OCI-LY7 (cell line): ENCODE data around the gene BTG4. TPM values are rescaled to one million over a fixed set of nuclear protein-coding genes. Genes with fewer than 3 reads are reported as not detected.
A peak's percentile ranks its signal among the peaks of the same experiment; 100 is the strongest.

ENCODE experiments used
- BruUV-seq: library from RNA; stranded (reverse); fragments of 400-500 nt; replicated peaks from 2 replicates; lab custom pipeline; 2021; lab: Mats Ljungman, UMichigan
- CTCF ChIA-PET: fragments of 300-600 bp; sonication (Branson Sonifier 250); formaldehyde crosslinking; loops from one replicate; lab custom pipeline; 2022; ENCODE audit warnings: antibody characterized with exemption; ENCODE audit not compliant: unreplicated experiment; lab: Charles Lee
- POLR2A ChIA-PET: fragments of 300-600 bp; sonication (Branson Sonifier 250); formaldehyde crosslinking; loops from one replicate; lab custom pipeline; 2022; ENCODE audit warnings: antibody characterized with exemption; lab: Charles Lee
- DNase-seq: peaks from one replicate; pipeline ENCODE4 v3.0.0-alpha.2; 2015; ENCODE audit warnings: low spot score
- H2AFZ ChIP-seq: fragments of 200-600 bp; sonication (generic), shearing (Covaris generic); 2 replicates; pipeline ENCODE4 v1.6.1; 2014; ENCODE audit warnings: mild to moderate bottlenecking, antibody characterized with exemption, low read length, moderate library complexity
- H3K27ac ChIP-seq: fragments of 200-600 bp; sonication (generic); 2 replicates; pipeline ENCODE4 v1.5.1; 2014; ENCODE audit warnings: mixed run types, low read depth, mild to moderate bottlenecking, moderate library complexity, low read length, inconsistent platforms; ENCODE audit not compliant: poor library complexity, severe bottlenecking
- H3K36me3 ChIP-seq: fragments of 200-600 bp; sonication (generic); 2 replicates; pipeline ENCODE4 v1.6.1; 2014; ENCODE audit warnings: mild to moderate bottlenecking, antibody characterized with exemption, low read length, moderate library complexity, mixed read lengths; ENCODE audit not compliant: insufficient read depth
- H3K4me1 ChIP-seq: fragments of 200-600 bp; sonication (generic); 2 replicates; pipeline ENCODE4 v1.5.1; 2014; ENCODE audit warnings: mild to moderate bottlenecking, low read length; ENCODE audit not compliant: insufficient read depth, poor library complexity, severe bottlenecking
- H3K4me2 ChIP-seq: fragments of 200-600 bp; sonication (generic); 2 replicates; pipeline ENCODE4 v1.6.1; 2014; ENCODE audit warnings: mild to moderate bottlenecking, low read length
- H3K4me3 ChIP-seq: fragments of 200-600 bp; sonication (generic); 2 replicates; pipeline ENCODE4 v1.5.1; 2014; ENCODE audit warnings: mild to moderate bottlenecking, low read depth, low read length; ENCODE audit not compliant: poor library complexity, severe bottlenecking
- H3K79me2 ChIP-seq: fragments of 200-600 bp; sonication (generic); 2 replicates; pipeline ENCODE4 v1.6.1; 2016; ENCODE audit warnings: low read depth, mild to moderate bottlenecking, low read length, moderate library complexity, mixed read lengths; ENCODE audit not compliant: insufficient read depth
- H3K9me2 ChIP-seq: fragments of 200-600 bp; sonication (generic); 2 replicates; pipeline ENCODE4 v1.6.1; 2016; ENCODE audit warnings: mild to moderate bottlenecking, low read length, mixed read lengths; ENCODE audit not compliant: insufficient read depth
- H3K9me3 ChIP-seq: fragments of 200-600 bp; sonication (generic); 2 replicates; pipeline ENCODE4 v1.6.1; 2014; ENCODE audit warnings: mild to moderate bottlenecking, mixed run types, low read length, mixed read lengths
- H4K20me1 ChIP-seq: fragments of 200-600 bp; sonication (generic); 2 replicates; pipeline ENCODE4 v1.6.1; 2014; ENCODE audit warnings: mild to moderate bottlenecking, antibody characterized with exemption, low read length, moderate library complexity, mixed read lengths; ENCODE audit not compliant: insufficient read depth
- EZH2phosphoT487 ChIP-seq: fragments of 200-600 bp; sonication (generic); IDR thresholded peaks from 2 replicates; pipeline ENCODE4 v1.6.1; 2018; ENCODE audit warnings: low read depth, borderline replicate concordance, mild to moderate bottlenecking, mixed run types, antibody characterized with exemption, low read length, moderate library complexity, mixed read lengths
- intact Hi-C: fragments of 100-400 bp; cut with micrococcal nuclease; formaldehyde crosslinking; loops from one replicate; pipeline ENCODE4 v1.10.0; 2022; ENCODE audit not compliant: unreplicated experiment
- total RNA-seq, 2 experiments: library from RNA; depleted of rRNA in 1 of 2; stranded (reverse); fragments of >200 nt in 1 of 2; shearing (Covaris generic) in 1 of 2; gene quantifications; 2 replicates each; pipeline ENCODE4 v1.2.3, GENCODE V29; 2014 to 2022
- TF ChIP-seq, protein P1 (sequence below): fragments of 200-600 bp; sonication (generic); conservative IDR thresholded peaks from 2 replicates; pipeline ENCODE4 v1.5.1; 2014; ENCODE audit warnings: mild to moderate bottlenecking, antibody characterized with exemption, low read length, moderate library complexity, mixed read lengths

BTG4 gene
- total RNA-seq, 2 experiments from 2014 or later, result not detected

DNA sequence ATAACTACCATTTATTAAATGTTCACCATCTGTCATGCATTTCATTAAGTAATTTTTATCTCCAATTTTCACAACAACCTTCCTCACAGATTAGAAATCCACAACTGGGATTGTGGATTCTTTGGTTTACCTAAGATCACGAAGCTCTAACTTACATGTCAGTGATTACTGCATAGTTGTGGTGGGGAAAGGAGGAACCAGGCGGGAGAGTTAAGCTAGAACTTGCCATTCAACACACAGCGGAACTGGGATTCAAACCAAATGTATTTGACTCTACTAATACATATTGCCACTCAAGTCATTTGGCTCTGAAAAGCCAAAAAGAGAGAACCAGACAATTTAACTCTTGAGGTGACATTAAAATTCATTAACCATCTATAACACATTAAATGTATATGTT, 17.9 kb upstream of the BTG4 start:
- H3K9me2 ChIP-seq, result no peaks in the 10 kb centered on the region
- TF ChIP-seq EZH2phosphoT487, result no peak
- TF ChIP-seq, protein P1, sequence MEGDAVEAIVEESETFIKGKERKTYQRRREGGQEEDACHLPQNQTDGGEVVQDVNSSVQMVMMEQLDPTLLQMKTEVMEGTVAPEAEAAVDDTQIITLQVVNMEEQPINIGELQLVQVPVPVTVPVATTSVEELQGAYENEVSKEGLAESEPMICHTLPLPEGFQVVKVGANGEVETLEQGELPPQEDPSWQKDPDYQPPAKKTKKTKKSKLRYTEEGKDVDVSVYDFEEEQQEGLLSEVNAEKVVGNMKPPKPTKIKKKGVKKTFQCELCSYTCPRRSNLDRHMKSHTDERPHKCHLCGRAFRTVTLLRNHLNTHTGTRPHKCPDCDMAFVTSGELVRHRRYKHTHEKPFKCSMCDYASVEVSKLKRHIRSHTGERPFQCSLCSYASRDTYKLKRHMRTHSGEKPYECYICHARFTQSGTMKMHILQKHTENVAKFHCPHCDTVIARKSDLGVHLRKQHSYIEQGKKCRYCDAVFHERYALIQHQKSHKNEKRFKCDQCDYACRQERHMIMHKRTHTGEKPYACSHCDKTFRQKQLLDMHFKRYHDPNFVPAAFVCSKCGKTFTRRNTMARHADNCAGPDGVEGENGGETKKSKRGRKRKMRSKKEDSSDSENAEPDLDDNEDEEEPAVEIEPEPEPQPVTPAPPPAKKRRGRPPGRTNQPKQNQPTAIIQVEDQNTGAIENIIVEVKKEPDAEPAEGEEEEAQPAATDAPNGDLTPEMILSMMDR, result no peak
- no peak overlapping the region for H3K4me3 ChIP-seq
- H2AFZ ChIP-seq, result no peak overlapping the region
- no peak overlapping the region for H3K27ac ChIP-seq
- DNase-seq, result no peak
- ChIA-PET POLR2A (no interaction called here), CTCF (no interaction called here)
- H3K9me3 ChIP-seq, result no peaks in the 10 kb centered on the region
- intact Hi-C loops, result no loop called here
- no peaks in the 10 kb centered on the region for H4K20me1 ChIP-seq
- H3K36me3 ChIP-seq, result no peaks in the 10 kb centered on the region
- no peaks in the 10 kb centered on the region for H3K79me2 ChIP-seq
- no peak overlapping the region for H3K4me2 ChIP-seq
- H3K4me1 ChIP-seq, result no peaks in the 10 kb centered on the region
- no TSS peak for BruUV-seq

DNA sequence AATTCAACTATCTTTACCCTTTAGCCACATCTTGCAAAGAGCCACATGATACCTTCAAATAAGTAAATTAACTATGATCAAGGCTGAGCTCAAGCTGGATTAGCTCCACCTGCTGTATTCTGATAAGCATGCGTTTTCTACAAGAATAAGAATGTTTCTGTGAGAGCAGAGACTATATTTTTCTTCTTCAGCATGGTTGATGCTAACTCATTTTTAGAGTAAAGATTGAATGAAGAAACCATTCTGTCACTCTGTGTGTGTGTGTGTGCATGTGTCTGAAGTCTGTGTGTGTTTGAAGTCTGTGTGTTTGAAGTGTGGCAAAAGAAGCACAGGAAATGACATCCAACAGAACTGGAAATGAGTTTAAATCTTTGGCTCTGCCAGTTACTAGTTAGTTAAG, 16.4 kb upstream of the BTG4 start:
- intact Hi-C loops, result no loop called here
- H3K36me3 ChIP-seq, result no peaks in the 10 kb centered on the region
- H3K4me1 ChIP-seq, result no peaks in the 10 kb centered on the region
- ChIA-PET POLR2A (no interaction called here), CTCF (no interaction called here)
- no peaks in the 10 kb centered on the region for H4K20me1 ChIP-seq
- no peak overlapping the region for H3K27ac ChIP-seq
- no peak overlapping the region for H3K4me3 ChIP-seq
- BruUV-seq, result no TSS peak
- H3K9me2 ChIP-seq, result no peaks in the 10 kb centered on the region
- H3K79me2 ChIP-seq, result no peaks in the 10 kb centered on the region
- TF ChIP-seq, protein P1, result 0 out of 2 replicates have a peak, but pooled peaks have one; percentile 53
- TF ChIP-seq EZH2phosphoT487, result no peak
- H2AFZ ChIP-seq, result no peak overlapping the region
- H3K4me2 ChIP-seq, result no peak overlapping the region
- H3K9me3 ChIP-seq, result no peaks in the 10 kb centered on the region
- peak; percentile 8 for DNase-seq

DNA sequence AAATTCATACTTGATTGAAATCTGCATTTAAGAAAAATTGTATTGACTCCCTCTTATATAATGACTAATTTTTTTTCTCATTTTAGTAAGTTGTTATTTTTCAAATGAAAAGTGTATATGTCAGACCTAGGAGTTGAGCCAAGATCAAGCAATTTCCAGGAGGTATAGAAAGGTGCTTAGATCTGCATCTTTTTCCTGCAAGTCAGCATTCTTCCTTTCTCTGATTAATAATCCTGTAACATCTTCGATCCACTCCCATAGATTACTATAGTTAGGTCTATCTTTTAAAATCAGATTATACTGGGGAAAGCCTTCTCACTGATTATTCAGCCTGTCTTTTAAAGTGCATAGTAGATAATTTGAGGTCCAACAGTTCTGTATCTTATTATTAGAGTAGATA, 15.1 kb upstream of the BTG4 start:
- no peaks in the 10 kb centered on the region for H3K9me2 ChIP-seq
- BruUV-seq, result no TSS peak
- no peaks in the 10 kb centered on the region for H3K36me3 ChIP-seq
- no peaks in the 10 kb centered on the region for H3K79me2 ChIP-seq
- H3K27ac ChIP-seq, result no peak overlapping the region
- no peaks in the 10 kb centered on the region for H3K9me3 ChIP-seq
- no peak overlapping the region for H2AFZ ChIP-seq
- no peak overlapping the region for H3K4me2 ChIP-seq
- intact Hi-C loops, result no loop called here
- CTCF ChIA-PET, result no interaction called here
- no peaks in the 10 kb centered on the region for H4K20me1 ChIP-seq
- no peak for TF ChIP-seq EZH2phosphoT487
- TF ChIP-seq, protein P1, result no peak
- no peaks in the 10 kb centered on the region for H3K4me1 ChIP-seq
- H3K4me3 ChIP-seq, result no peak overlapping the region
- no peak for DNase-seq
- POLR2A ChIA-PET, result no interaction called here
